ENCODE results near the gene TCN2.
A peak's percentile ranks its signal among the peaks of the same experiment; 100 is the strongest.
"Not testable (repeated sequence)": the region's sequence is repeated elsewhere in the genome, so short reads cannot be mapped to it uniquely, and the experiment has no call there.

Gene TCN2

DNA sequence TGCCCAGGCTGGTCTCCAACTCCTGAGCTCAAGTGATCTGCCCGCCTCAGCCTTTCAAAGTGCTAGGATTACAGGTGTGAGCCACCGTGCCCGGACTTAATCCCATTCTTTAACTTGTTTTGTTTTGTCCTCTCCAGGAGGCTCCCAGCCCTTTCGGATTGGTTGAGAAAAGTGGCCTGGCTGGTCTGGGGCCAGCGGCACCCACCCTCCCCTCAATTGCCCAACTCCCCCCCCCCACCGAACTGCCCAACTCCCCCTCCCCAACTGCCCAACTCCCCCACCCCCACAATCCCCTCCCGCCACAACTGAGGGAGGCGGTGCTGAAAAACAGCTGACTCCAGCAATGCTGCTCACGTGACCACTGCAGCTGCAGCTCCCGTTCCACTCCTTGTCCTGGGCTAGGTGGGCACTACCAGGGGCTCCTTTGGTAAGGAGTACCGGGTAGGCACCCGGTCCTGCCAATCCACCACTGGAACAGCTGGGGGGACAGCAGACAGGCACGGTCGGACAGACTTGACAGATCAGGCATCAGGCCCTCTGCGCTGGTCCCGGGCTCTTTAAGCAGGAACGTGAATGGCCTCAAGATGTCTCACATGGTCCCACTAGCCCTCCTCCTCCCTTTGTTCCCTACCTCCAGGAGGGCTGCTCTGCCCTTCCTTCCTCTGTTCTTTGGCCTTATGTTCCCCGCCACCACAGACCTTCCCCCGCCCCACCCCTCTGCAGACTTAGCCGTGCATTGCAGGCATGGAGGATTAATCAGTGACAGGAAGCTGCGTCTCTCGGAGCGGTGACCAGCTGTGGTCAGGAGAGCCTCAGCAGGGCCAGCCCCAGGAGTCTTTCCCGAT lies at the start of gene TCN2:
Gene TCN2, plus strand, starts transcription at position 720 of the 845 bp plus-strand sequence. CDS start 158 bp downstream, outside the sequence.
- TF ChIP-seq, protein P1, sequence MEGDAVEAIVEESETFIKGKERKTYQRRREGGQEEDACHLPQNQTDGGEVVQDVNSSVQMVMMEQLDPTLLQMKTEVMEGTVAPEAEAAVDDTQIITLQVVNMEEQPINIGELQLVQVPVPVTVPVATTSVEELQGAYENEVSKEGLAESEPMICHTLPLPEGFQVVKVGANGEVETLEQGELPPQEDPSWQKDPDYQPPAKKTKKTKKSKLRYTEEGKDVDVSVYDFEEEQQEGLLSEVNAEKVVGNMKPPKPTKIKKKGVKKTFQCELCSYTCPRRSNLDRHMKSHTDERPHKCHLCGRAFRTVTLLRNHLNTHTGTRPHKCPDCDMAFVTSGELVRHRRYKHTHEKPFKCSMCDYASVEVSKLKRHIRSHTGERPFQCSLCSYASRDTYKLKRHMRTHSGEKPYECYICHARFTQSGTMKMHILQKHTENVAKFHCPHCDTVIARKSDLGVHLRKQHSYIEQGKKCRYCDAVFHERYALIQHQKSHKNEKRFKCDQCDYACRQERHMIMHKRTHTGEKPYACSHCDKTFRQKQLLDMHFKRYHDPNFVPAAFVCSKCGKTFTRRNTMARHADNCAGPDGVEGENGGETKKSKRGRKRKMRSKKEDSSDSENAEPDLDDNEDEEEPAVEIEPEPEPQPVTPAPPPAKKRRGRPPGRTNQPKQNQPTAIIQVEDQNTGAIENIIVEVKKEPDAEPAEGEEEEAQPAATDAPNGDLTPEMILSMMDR (IDR thresholded peaks at IDR 0.05; ENCODE audit: low read depth, low read length, missing control alignments): peak; percentile 19
- DNase-seq (ENCODE audit: low read depth): peak; percentile 21
- H3K4me3 ChIP-seq (ENCODE audit: low read depth, low read length): peak within 1 kb of the TSS; percentile 56

DNA sequence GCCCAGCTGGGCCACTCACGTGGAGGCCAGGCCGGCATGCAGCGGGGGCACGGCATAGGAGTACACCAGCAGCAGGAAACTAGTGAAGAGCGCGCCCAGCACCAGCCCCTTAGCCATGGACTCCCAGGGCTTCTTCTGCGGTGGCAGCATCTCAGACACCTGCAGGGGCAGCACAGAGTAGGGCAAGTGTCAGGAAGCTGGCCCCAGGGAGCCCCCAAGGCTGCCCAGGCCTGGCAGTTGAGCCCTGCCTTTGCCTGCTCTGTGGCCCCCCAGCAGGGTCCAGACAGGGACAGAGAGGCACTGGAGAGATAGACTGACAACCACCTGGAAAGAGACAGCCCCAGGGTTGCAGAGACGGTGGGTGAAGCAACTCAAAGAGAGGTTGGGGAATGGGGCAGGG lies 49.7 kb upstream of the TCN2 start:
- H3K4me3 ChIP-seq (ENCODE audit: low read depth, low read length): no peak overlapping the region
- TF ChIP-seq, protein P1 (IDR thresholded peaks at IDR 0.05; ENCODE audit: low read depth, low read length, missing control alignments): no peak
- no peak for DNase-seq (ENCODE audit: low read depth)

DNA sequence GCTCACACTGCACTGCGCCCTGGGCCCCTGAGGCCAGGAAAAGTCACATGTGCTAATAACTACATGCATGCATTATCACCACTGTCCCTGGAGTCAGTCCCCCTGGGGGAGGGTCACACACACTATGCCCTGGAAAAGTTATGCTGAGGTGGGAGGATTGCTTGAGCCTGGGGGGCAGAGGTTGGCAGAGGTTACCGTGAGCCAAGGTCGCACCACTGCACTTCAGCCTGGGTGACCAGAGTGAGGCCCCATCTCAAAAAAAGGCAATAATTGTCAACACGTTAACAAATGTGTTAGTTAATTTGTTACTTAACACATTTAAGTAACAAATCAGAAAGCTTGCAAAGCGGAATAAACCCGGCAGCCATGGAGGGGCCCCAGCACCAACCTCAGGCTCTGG lies 47.1 kb upstream of the TCN2 start:
- TF ChIP-seq, protein P1 (IDR thresholded peaks at IDR 0.05; ENCODE audit: low read depth, low read length, missing control alignments): no peak
- H3K4me3 ChIP-seq (ENCODE audit: low read depth, low read length): no peak overlapping the region
- no peak for DNase-seq (ENCODE audit: low read depth)

DNA sequence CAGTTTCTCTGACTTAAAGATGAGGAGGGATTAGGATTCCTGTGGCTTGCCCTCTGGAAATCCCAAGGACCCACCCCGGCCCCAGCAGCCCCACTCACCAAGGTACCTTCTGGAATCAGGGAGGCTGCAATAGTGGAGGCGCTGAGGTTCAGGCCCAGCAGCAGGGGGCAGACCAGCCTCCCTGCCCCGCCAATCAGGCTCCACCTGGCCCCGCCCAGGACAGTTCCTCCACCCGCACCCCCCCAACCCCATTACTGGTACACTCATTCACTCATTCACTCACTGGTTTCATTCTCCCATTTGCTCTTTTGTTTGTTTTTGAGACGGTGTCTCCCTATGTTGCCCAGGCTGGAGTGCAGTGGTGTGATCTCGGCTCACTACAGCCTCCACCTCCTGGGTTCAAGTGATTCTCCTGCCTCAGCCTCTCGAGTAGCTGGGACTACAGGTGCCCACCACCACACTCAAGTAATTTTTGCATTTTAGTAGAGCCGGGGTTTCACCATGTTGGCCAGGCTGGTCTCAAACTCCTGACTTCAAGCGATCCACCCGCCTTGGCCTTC lies 46.3 kb upstream of the TCN2 start:
- TF ChIP-seq, protein P1 (IDR thresholded peaks at IDR 0.05; ENCODE audit: low read depth, low read length, missing control alignments): peak; percentile 23
- not testable (repeated sequence) for DNase-seq (ENCODE audit: low read depth); H3K4me3 ChIP-seq (ENCODE audit: low read depth, low read length)

DNA sequence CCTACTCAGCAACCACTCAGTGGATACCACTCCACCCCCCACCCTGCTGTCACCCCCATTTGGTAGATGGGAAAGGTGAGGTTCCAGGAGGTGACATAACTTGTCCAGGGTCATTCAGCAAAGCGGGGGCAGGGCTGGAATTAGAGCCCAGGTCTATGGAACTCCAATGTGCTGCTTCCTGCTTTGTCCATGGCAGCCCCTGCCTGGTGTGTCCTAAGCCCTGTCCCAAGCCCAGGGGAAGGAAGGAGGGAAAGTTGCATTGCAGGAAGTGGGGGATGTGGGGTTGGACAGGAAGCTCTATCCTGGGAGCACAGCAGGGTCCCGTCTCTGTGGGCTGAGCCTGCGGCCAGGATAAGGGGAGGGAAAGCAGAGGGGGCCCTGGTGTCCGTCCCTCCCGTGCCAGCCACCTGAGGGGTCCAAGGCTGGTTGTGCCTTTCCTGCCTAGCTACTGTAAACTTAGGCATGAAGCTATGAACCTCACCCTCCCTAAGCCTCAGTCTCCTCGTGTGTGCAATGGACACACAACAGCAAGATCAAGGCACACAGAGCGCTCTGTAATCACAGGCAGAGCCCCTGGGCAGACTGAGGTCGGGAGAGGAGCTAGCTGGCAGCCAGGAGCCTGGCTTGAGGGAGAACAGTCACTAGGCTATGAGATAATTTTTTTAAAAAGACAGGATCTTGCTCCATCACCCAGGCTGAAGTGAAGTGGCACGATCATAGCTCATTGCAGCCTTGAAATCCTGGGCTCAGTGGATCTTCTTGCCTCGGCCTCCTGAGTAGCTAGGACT lies 45.4 kb upstream of the TCN2 start:
- no peak for DNase-seq (ENCODE audit: low read depth)
- TF ChIP-seq, protein P1 (IDR thresholded peaks at IDR 0.05; ENCODE audit: low read depth, low read length, missing control alignments): no peak
- H3K4me3 ChIP-seq (ENCODE audit: low read depth, low read length): no peak overlapping the region

DNA sequence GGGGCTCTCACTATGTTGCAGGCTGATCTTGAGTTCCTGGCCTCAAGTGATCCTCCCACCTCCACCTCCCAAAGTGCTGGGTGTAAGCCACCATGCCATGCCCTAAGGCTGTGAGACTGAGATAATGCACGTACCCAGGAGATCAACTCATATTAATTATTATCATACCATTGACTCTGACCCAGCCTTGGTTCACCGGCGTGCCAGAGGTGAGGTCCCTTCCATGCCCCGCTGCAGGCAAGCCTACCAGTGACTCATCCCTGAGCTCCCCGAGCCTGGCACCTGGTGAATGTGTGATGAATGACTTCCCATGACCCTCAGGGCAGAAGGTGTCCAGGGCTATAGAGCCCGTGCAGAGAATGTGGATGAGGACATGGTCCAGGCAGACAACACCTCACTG lies 44.6 kb upstream of the TCN2 start:
- no peak for DNase-seq (ENCODE audit: low read depth)

More for the DNA sequence above, 44.6 kb upstream of the TCN2 start:
- H3K4me3 ChIP-seq (ENCODE audit: low read depth, low read length): no peak overlapping the region
- TF ChIP-seq, protein P1 (IDR thresholded peaks at IDR 0.05; ENCODE audit: low read depth, low read length, missing control alignments): no peak
